ENCODE data around the gene CCDC141. TPM values are rescaled to one million over a fixed set of nuclear protein-coding genes. Genes with fewer than 3 reads are reported as not detected.
"Not testable (repeated sequence)": the region's sequence is repeated elsewhere in the genome, so short reads cannot be mapped to it uniquely, and the experiment has no call there.

CCDC141 gene
- polyA plus RNA-seq, 4 donors, result 0.24 to 0.39 (median 0.30) TPM

DNA sequence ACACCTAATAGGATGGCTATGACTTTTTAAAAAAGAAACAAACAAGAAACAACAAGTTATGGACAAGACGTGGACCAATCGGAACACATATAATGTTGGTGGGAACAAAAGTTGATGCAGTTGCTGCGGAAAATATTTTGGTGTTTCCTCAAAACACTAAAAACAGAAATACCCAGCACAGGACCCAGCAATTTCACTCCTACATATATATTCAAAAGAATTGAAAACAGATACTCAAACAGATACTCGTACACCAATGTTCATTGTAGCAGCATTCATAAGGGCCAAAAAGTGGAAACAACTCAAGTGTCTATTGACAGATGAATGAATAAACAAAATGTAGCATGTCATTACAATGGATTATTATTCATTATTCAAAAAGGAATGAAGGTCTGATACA lies 12.1 kb downstream of the CCDC141 start:
- DNase-seq (ENCODE audit: low read depth in 4 of 4, low spot score in 2 of 4), result no peak

DNA sequence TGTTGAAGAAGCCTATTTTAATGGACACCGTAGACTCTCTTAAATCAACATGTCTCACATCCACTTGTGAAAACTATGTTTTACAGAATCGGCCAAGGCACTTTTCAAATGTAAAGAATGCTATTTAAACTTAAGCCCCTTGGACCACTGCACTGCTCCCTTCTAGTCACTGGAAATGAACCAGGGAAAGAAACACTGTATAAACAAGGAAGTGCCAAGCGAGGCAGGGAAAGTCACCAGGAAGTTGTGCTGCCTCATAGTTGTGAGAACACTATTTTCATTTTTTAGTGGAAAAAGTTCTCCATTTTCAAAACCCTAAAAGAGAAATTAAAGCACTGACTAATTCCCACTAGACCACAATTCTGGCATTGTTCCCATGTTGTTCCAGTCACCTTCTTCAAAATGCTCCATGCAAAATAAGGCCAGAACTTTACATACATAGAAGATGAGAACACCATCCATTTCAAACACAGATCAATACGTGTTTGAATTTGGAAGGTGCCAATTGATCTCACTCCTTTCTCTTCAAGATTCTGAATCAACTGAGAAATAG lies 13.5 kb downstream of the CCDC141 start:
- no peak for DNase-seq (ENCODE audit: low read depth in 4 of 4, low spot score in 2 of 4)

DNA sequence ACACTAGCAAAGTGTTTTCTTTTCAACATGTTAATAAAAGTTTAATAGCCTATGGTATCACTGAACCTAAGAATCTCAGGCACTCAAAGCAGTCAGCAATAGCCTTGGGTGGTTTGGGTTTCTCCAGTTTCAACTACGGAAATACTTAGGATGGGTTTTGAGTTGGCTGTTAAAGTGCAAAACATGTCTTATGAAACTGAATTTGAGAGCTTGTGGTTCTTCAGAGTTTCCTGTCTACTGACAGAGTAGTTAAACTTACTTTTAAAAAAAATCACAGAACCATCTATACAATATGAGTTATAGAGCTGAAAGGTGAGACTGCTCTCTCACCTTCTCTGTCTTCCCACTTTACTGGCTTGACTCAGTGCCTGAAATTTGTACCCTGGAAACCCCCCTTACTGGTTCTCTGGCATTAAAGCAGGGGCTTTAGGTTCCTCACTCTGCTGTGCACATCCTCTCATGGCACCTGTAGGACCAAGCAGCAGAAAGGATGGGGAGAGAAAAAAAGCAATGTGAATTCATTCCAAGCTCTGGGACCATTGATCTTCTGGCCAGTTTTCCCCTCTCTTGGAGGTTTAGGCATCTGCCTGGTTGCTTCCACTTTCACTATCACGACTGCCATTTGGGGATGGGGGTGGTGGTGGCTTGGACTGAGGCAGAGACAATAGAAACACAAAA lies 18.1 kb downstream of the CCDC141 start:
- DNase-seq (ENCODE audit: low read depth in 4 of 4, low spot score in 2 of 4), result no peak

DNA sequence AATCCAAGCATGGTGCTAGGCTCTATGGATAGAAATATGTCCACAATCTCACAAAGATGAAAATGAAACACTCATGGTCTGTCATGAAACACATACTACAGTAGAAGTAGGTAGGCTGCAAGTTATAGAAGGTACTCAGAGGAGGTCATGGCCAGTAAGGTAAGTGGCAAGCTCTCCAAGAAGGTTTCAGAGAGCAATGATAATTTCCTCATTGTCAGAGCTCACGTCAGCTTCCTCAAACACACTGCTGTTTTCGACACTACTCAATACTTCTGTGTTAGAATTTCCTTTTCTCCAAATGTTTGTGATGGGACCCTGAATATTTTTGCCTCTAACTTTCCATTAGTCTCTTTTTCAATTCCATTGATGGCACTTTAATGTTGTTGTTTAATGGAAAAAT lies 25.5 kb downstream of the CCDC141 start:
- DNase-seq (ENCODE audit: low read depth in 4 of 4, low spot score in 2 of 4), result no peak

DNA sequence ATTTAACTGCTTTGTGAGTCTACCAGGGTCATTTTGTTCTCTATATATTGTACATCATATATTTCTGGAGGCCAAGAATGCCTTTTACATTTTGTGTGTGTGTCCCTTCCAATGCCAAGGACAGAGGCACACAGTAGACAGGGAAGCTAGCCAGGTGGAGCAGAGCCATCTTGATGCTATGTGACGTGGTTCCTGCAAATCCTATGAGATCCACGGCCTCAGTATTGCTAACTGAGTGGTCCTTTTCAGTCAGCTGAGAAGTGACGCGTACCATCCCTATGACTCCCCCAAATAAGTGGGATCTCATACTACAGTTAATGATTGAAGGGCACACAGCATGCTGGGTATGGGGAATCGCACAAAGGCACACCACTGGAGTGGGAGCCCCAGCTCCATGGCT lies 27.3 kb downstream of the CCDC141 start:
- DNase-seq (ENCODE audit: low read depth in 4 of 4, low spot score in 2 of 4), result no peak

DNA sequence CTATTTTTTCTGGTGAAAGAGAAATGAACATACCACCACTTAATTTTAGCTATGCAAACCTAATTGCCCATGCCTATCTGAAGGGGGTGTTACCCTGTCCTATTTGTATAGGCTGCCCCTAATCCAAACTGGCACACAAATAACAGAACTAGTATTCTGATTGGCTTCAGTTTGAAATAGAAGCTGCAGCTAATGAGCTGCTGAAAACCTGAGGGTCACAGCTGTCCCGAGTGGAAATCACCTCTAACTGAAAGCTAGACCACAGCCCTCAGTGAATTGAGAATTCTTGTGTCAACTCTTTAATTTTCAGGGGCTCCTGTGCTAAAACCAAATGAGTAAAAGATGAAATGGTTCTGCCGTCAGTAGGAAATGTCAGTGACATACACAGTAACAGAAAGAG lies 28.7 kb downstream of the CCDC141 start:
- DNase-seq (ENCODE audit: low read depth in 4 of 4, low spot score in 2 of 4), result no peak

DNA sequence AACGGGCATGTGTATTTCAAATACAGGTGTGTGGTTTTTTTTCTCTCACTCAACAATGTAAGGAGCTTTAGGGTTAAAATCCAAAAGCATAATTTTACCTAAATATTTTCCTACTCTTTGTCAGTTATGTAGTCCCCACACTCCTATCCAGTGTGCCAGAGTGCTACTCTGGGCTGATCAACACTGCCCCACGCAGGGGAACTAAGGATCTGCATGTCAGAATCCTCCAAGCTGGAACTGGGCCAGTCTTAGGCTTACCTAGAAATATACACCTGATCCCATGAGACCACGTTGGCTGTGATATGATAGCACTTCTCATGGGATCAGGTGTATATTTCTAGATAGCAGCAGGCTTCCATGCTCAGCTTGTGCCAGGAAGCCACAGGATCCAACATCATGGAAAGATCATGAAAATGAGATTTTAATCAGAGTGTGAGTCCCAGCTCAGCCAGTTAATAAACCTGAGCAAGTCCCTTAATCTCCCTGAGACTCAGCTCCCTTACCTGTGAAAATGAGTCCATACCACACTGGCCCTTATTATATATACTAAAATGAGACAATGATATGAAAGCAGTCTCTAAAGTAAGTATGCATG lies 29.7 kb downstream of the CCDC141 start:
- DNase-seq (ENCODE audit: low read depth in 4 of 4, low spot score in 2 of 4), result no peak

DNA sequence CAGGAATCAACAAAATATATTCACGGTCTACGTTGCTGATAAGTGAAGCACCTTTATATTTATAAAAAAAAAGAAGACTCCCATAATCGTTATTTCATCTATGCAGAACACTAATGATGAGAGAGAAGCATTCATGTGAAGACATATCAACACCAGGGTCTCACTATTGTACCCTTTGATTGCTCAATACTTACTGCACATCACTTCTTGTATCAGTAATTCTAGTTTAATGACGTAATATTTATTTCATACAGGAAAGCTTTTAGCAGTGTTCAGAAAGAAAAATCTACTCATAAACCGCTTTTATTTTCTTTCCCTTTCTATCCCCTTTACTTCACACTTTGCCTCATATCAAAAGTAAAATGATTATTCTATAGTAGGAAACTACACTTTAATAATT lies 30.7 kb downstream of the CCDC141 start:
- no peak for DNase-seq (ENCODE audit: low read depth in 4 of 4, low spot score in 2 of 4)

DNA sequence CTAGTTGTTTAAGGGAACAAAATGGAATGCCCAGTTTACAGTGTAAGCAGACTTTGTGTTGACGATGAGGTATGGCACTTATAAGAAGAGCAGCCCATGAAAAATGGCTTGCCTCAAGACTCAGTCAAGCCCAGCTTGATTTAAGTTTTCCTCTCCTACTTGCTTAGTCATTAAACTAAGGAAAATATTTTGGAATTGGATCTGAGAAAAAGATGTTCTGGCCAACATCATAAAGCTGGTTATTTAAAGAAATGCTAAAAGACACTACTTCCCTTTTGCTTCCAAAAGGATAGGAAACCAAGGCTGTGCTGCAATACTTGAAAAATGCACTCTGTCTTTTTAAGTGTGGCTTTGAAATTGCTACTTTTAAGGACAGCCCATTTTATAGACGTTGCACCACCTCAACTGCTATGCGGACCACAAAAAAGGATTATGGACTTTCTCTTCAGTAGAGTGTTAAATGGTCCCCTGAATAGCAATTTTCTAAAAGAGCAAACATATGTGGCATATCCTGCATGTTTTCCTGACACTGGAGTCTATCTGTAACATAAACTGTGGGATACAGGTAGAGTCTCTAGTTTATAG lies 32.1 kb downstream of the CCDC141 start:
- DNase-seq (ENCODE audit: low read depth in 4 of 4, low spot score in 2 of 4), result no peak

DNA sequence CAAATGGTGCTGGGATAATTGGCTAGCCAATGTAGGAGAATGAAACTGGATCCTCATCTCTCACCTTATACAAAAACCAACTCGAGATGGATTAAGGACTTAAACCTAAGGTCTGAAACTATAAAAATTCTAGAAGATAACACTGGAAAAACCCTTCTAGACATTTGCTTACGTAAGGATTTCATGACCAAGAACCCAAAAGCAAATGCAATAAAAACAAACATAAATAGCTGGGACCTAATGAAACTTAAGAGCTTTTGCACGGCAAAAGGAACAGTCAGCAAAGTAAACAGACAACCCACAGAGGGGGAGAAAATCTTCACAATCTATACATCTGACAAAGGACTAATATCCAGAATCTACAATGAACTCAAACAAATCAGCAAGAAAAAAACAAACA lies 35.7 kb downstream of the CCDC141 start:
- not testable (repeated sequence) for DNase-seq (ENCODE audit: low read depth in 4 of 4, low spot score in 2 of 4)

DNA sequence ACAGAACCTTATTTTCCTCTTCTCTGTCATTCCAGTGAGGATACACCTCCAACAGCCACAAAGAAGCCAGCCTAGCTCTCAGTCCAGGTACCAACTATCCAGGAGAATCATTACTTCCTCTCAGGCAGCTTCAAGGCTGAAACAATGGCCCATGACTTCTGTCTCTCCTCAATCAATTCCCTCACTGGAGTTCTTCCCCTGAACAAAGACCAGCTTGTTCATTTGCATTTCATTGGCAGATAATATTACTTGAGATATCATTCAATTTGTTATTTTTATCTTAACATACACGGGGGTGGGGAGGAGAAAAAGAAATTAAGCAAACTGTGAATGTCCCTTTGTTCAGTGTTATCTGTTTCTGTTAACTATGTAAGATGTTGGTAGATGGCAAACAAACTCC lies 44.0 kb downstream of the CCDC141 start:
- DNase-seq (ENCODE audit: low read depth in 4 of 4, low spot score in 2 of 4), result no peak

DNA sequence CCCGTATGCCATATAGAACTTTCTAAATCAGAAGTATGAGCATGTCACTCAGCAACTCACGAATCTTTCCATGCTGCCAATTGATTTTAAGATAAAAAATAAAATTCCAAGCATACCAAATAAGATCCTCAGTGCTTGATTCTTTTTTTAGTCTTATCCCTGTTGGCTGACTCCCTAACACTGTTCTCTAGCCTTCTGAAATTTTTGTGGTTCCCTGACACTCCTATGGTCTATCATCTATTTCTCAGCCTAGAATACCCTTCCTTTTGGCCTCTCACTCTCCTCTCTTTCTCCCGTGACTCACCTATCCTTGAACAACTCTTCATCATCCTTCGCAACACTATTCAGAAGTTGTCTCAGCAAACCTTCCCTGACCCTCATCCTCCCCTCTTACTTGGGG lies 50.5 kb downstream of the CCDC141 start:
- no peak for DNase-seq (ENCODE audit: low read depth in 4 of 4, low spot score in 2 of 4)

DNA sequence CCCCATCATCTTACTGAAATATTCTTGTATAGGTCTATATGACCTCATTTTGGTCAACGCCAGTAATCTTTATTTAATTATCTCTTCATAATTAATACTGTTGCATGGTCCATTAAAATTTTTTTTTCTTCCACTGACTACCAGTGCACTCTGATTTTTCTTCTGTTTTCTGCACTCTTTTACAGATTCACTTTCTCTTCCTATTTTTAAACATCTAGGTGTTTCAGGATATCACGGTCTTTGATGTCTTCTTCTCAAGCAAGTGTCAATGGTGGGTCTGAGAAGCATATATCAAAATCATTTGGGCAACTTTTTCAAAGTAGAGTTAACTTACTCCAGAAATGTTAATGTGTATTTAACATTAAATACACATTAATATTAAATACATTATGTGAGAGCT lies 51.4 kb downstream of the CCDC141 start:
- no peak for DNase-seq (ENCODE audit: low read depth in 4 of 4, low spot score in 2 of 4)

DNA sequence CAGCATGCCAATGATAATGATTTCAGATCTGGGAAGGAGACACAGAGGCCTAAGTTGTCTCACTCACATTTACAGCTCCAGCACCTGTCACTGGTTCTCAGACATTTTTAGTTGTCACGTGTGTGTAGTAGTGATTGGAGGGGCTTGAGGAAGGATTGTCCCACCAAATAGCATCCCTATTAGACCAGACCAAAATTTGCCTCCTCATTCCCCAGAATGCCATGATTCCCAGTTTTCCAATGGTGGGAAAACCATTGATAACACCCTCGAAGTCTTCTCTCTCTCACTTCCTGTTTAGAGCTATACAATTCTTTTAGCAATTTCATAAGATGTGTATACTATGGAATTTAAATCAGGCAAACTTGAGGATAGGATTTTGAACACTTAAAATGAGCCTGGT lies 52.5 kb downstream of the CCDC141 start:
- no peak for DNase-seq (ENCODE audit: low read depth in 4 of 4, low spot score in 2 of 4)

DNA sequence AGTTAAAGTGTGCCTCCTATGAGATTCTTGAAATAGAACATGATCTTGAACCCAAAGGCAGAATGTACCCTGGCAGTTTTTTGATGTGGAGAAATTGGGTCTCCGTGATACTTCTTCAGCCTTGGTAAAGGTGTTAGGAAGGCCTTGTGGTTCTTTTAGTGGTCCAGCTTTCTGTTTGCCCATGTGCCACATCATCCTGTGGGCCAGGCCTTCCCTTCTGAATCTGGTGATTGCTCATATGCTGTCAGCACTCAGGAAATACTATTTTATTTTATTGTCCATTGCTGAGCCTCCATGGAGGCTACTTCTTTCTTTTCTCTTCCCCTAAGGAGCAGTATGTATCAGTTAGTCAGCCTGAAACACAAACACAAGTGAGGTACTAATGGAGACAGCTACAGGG lies 52.9 kb downstream of the CCDC141 start:
- no peak for DNase-seq (ENCODE audit: low read depth in 4 of 4, low spot score in 2 of 4)

DNA sequence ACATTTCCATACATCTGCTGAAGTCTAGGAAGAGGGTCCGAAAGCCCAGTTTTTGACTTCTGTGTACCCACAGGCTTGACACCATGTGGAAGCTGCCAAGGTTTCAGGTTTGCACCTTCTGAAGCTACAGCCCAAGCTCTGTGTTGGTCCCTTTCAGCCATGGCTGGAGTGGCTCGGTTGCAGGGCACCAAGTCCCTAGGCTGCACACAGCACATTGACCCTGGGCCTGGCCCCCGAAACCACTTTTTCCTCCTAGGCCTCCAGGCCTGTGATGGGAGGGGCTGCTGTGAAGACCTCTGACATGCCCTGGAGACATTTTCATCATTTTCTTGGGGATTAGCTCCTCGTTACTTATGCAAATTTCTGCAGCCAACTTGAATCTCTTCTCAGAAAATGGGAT lies 55.7 kb downstream of the CCDC141 start:
- no peak for DNase-seq (ENCODE audit: low read depth in 4 of 4, low spot score in 2 of 4)

DNA sequence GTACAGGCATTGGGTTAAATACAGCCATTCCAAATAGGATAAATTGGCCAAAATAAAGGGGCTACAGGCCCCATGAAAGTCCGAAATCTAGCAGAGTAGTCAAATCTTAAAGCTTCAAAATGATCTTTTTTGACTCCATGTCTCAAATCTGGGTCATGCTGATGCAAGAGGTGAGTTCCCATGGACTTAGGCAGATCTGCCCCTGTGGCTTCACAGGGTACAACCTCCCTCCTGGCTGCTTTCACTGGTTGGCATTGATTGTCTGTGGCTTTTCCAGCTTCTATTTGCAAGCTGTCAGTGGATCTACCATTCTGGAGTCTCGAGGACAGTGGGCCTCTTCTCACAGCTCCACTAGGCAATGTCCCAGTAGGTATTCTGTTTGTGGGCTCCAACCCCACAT lies 56.1 kb downstream of the CCDC141 start:
- no peak for DNase-seq (ENCODE audit: low read depth in 4 of 4, low spot score in 2 of 4)

DNA sequence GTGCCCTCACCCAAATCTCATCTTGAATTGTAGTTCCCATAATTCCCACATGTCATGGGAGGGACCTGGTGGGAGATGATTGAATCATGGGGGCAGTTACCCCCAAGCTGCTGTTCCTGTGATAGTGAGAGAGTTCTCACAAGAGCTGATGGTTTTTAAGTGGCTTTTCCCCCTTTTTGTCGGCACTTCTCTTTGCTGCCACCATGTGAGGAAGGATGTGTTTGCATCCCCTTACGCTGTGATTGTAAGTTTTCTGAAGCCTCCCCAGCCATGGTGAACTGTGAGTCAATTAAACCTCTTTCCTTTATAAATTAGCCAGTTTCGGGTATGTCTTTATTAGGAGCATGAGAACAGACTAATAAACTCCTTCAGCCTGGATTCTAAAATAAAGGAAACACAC lies 57.2 kb downstream of the CCDC141 start:
- DNase-seq (ENCODE audit: low read depth in 4 of 4, low spot score in 2 of 4), result not testable (repeated sequence)

DNA sequence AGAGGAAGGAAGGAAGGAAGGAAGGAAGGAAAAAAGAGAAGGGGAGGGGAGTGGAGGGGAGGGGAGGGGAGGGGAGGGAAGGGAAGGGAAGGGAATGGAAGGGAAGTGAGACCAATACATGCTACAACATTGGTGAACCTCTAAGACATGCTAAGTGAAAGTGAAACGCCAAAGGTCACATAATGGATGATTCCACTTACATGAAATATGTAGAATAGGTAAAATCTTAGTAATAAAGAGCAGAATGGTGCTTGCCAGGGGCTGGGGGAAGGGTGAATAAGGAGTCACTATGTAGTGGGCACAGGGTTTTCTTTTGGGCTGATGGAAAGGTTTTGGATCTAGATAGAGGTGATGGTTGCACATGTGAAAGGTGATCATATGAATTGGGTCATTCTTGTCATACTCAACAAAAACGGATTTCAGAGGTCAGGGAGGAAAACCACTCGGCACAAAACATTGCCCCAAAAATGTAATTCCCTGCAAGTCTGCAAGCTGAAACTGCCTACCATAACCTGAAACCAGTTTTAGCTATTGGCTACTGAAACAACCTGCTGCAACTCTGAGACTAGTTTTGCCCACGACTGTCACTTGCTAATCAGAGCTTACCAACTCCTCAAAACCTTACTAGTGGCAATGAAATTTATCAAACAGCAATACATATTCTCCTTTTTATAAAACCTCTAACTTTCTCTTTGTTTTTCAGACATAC lies 59.2 kb downstream of the CCDC141 start:
- DNase-seq (ENCODE audit: low read depth in 4 of 4, low spot score in 2 of 4), result no peak

DNA sequence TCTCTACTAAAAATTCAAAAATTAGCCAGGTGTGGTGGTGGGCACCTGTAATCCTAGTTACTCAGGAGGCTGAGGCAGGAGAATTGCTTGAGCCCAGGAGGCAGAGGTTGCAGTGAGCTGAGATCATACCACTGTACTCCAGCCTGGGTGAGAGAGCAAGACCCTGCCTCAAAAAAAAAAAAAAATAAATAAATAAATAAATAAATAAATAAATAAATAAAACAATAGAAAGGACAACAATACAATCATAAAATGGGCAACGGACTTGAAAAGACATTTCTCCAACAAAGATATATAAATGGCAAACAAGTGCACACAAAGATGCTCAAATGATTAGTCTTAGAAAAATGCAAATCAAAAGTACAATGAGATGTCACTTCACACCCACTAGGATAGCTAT lies 60.5 kb downstream of the CCDC141 start:
- DNase-seq (ENCODE audit: low read depth in 4 of 4, low spot score in 2 of 4), result not testable (repeated sequence)

DNA sequence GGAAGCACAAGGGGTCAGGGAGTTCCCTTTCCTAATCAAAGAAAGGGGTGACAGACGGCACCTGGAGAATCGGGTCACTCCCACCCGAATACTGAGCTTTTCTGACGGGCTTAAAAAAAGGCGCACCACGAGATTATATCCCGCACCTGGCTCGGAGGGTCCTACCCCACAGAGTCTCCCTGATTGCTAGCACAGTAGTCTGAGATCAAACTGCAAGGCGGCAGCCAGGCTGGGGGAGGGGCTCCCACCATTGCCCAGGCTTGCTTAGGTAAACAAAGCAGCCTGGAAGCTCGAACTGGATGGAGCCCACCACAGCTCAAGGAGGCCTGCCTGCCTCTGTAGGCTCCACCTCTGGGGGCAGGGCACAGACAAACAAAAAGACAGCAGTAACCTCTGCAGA lies 67.3 kb downstream of the CCDC141 start:
- not testable (repeated sequence) for DNase-seq (ENCODE audit: low read depth in 4 of 4, low spot score in 2 of 4)
